ENCODE data around the gene SNCAIP. TPM values are rescaled to one million over a fixed set of nuclear protein-coding genes. Genes with fewer than 3 reads are reported as not detected.

SNCAIP gene
- total RNA-seq, 1 experiment from 2014 or later, result 1.2 TPM

- Histone ChIP-seq H3K4me1 (no peaks in the 10 kb centered on the region), H3K4me3 (ENCODE audit: low read depth, low read length) (no peak overlapping the region), H3K36me3 (ENCODE audit: control insufficient read depth, insufficient read depth, low read length) (no peaks in the 10 kb centered on the region), H3K9me3 (no peaks in the 10 kb centered on the region), H3K27me3 (replicated peaks; ENCODE audit: control insufficient read depth, insufficient read depth, low read length) (no peaks in the 10 kb centered on the region)
- no peaks in the 10 kb centered on the region for H3K4me1 Mint-ChIP-seq (ENCODE audit: low read depth, unreplicated experiment)
- ChIA-PET CTCF (no interaction called here), POLR2A (no interaction called here)
- no peak overlapping the region for H3K4me3 Mint-ChIP-seq (ENCODE audit: unreplicated experiment)
- no peak for DNase-seq
- H3K36me3 Mint-ChIP-seq (ENCODE audit: insufficient read depth, unreplicated experiment), result no peaks in the 10 kb centered on the region
- no peak overlapping the region for H3K27ac Mint-ChIP-seq (ENCODE audit: unreplicated experiment)
- no peak for TF ChIP-seq CTCF (IDR thresholded peaks at IDR 0.05; ENCODE audit: insufficient read depth in 1 of 2, low read depth in 1 of 2, low read length in 1 of 2, severe bottlenecking in 1 of 2, unreplicated experiment in 1 of 2)
- H3K27me3 Mint-ChIP-seq (ENCODE audit: insufficient read depth, unreplicated experiment), result no peaks in the 10 kb centered on the region
- no TSS peak for BruUV-seq (replicated peaks)
- no peaks in the 10 kb centered on the region for H3K9me3 Mint-ChIP-seq (ENCODE audit: unreplicated experiment)
- intact Hi-C loops (cut with micrococcal nuclease; ENCODE audit: unreplicated experiment), result no loop called here
Measured at GRCh38 chr5:122321921-122322320, 9.9 kb downstream of the SNCAIP start.

- Mint-ChIP-seq H3K36me3 (ENCODE audit: insufficient read depth, unreplicated experiment) (no peaks in the 10 kb centered on the region), H3K4me1 (ENCODE audit: low read depth, unreplicated experiment) (no peaks in the 10 kb centered on the region), H3K27ac (ENCODE audit: unreplicated experiment) (no peak overlapping the region), H3K27me3 (ENCODE audit: insufficient read depth, unreplicated experiment) (peaks cover 3% of the 10 kb centered on the region), H3K4me3 (ENCODE audit: unreplicated experiment) (no peak overlapping the region), H3K9me3 (ENCODE audit: unreplicated experiment) (no peaks in the 10 kb centered on the region)
- no TSS peak for BruUV-seq (replicated peaks)
- H3K36me3 ChIP-seq (ENCODE audit: control insufficient read depth, insufficient read depth, low read length), result no peaks in the 10 kb centered on the region
- POLR2A ChIA-PET, result no interaction called here
- no peaks in the 10 kb centered on the region for H3K9me3 ChIP-seq
- no peak for TF ChIP-seq CTCF (IDR thresholded peaks at IDR 0.05; ENCODE audit: insufficient read depth in 1 of 2, low read depth in 1 of 2, low read length in 1 of 2, severe bottlenecking in 1 of 2, unreplicated experiment in 1 of 2)
- H3K27me3 ChIP-seq (replicated peaks; ENCODE audit: control insufficient read depth, insufficient read depth, low read length), result no peaks in the 10 kb centered on the region
- intact Hi-C loops (cut with micrococcal nuclease; ENCODE audit: unreplicated experiment), result no loop called here
- no peak for DNase-seq
- H3K4me1 ChIP-seq, result no peaks in the 10 kb centered on the region
- H3K4me3 ChIP-seq (ENCODE audit: low read depth, low read length), result no peak overlapping the region
- CTCF ChIA-PET, result no interaction called here
Measured at GRCh38 chr5:122322801-122323548, 10.9 kb downstream of the SNCAIP start.

- Mint-ChIP-seq H3K36me3 (ENCODE audit: insufficient read depth, unreplicated experiment) (no peaks in the 10 kb centered on the region), H3K27me3 (ENCODE audit: insufficient read depth, unreplicated experiment) (peaks cover 3% of the 10 kb centered on the region), H3K9me3 (ENCODE audit: unreplicated experiment) (no peaks in the 10 kb centered on the region), H3K4me3 (ENCODE audit: unreplicated experiment) (no peak overlapping the region), H3K4me1 (ENCODE audit: low read depth, unreplicated experiment) (no peaks in the 10 kb centered on the region), H3K27ac (ENCODE audit: unreplicated experiment) (no peak overlapping the region)
- TF ChIP-seq CTCF (IDR thresholded peaks at IDR 0.05; ENCODE audit: insufficient read depth in 1 of 2, low read depth in 1 of 2, low read length in 1 of 2, severe bottlenecking in 1 of 2, unreplicated experiment in 1 of 2), result no peak
- Histone ChIP-seq H3K36me3 (ENCODE audit: control insufficient read depth, insufficient read depth, low read length) (no peaks in the 10 kb centered on the region), H3K4me3 (ENCODE audit: low read depth, low read length) (no peak overlapping the region), H3K9me3 (no peaks in the 10 kb centered on the region), H3K27me3 (replicated peaks; ENCODE audit: control insufficient read depth, insufficient read depth, low read length) (no peaks in the 10 kb centered on the region), H3K4me1 (no peaks in the 10 kb centered on the region)
- ChIA-PET POLR2A (no interaction called here), CTCF (no interaction called here)
- no TSS peak for BruUV-seq (replicated peaks)
- no peak for DNase-seq
- intact Hi-C loops (cut with micrococcal nuclease; ENCODE audit: unreplicated experiment), result no loop called here
Measured at GRCh38 chr5:122323738-122324137, 11.7 kb downstream of the SNCAIP start.

All from Caco-2 (cell line).